H1 (cell line): ENCODE data around the gene SERPING1. TPM values are rescaled to one million over a fixed set of nuclear protein-coding genes. Genes with fewer than 3 reads are reported as not detected.

ENCODE experiments used
- CTCF ChIA-PET: fragments of 300-600 bp; sonication (Branson Sonifier 250); formaldehyde crosslinking; loops from one replicate; lab custom pipeline; 2021; ENCODE audit not compliant: partially characterized antibody; lab: Charles Lee
- POLR2A ChIA-PET: fragments of 300-600 bp; sonication (Branson Sonifier 250); formaldehyde crosslinking; loops from one replicate; lab custom pipeline; 2021; ENCODE audit warnings: inconsistent platforms; ENCODE audit not compliant: partially characterized antibody; lab: Charles Lee
- DNase-seq, 2 experiments: peaks; one replicate each; pipeline versions ENCODE4 v3.0.0 to v3.0.0-alpha.2; 2010 to 2022; ENCODE audit warnings: low spot score in 2 of 2, low read depth in 1 of 2, mixed read lengths in 1 of 2
- FAIRE-seq: peaks from 2 replicates; lab custom pipeline; 2011; peaks lifted over from hg19 to GRCh38; lab: Jason Lieb, UNC
- H2AFZ ChIP-seq: 2 replicates; pipeline ENCODE4 v1.8.1; 2012; ENCODE audit warnings: low read length, inconsistent platforms
- H2AK5ac ChIP-seq: 2 replicates; pipeline ENCODE4 v1.6.1; 2013; ENCODE audit warnings: low read depth, low read length
- H2BK120ac ChIP-seq: replicated peaks from 2 replicates; pipeline ENCODE3; 2013; ENCODE audit warnings: low read depth, low read length, inconsistent platforms
- H2BK12ac ChIP-seq: 2 replicates; pipeline ENCODE4 v1.6.1; 2013; ENCODE audit warnings: low read depth, low read length
- H2BK15ac ChIP-seq: 2 replicates; pipeline ENCODE4 v1.6.1; 2013; ENCODE audit warnings: low read length
- H2BK20ac ChIP-seq: 2 replicates; pipeline ENCODE4 v1.6.1; 2013; ENCODE audit warnings: low read length
- H2BK5ac ChIP-seq: 2 replicates; pipeline ENCODE4 v1.6.1; 2013; ENCODE audit warnings: low read depth, low read length
- H3K14ac ChIP-seq: 2 replicates; pipeline ENCODE4 v1.6.1; 2013; ENCODE audit warnings: inconsistent platforms; ENCODE audit not compliant: insufficient read length
- H3K18ac ChIP-seq: 2 replicates; pipeline ENCODE4 v1.6.1; 2013; ENCODE audit warnings: low read length; ENCODE audit errors: extremely low read depth
- H3K23ac ChIP-seq: 2 replicates; pipeline ENCODE4 v1.6.1; 2013; ENCODE audit warnings: inconsistent platforms; ENCODE audit not compliant: insufficient read length
- H3K23me2 ChIP-seq: 2 replicates; pipeline ENCODE4 v1.6.1; 2013; ENCODE audit warnings: low read depth, low read length
- H3K27ac ChIP-seq: 2 replicates; pipeline ENCODE4 v1.6.1; 2011; ENCODE audit warnings: low read depth, low read length, inconsistent platforms
- H3K27me3 ChIP-seq, 4 experiments: replicated peaks in 1 of 4; 1 replicate in 1 of 4; 2 replicates in 3 of 4; pipeline versions ENCODE4 v1.6.1 to v1.8.1; 2011 to 2013; ENCODE audit warnings: low read length in 3 of 4, mild to moderate bottlenecking in 3 of 4, inconsistent platforms in 2 of 4, mixed read lengths in 2 of 4, moderate library complexity in 1 of 4; ENCODE audit not compliant: control insufficient read depth in 3 of 4, insufficient read depth in 3 of 4; ENCODE audit errors: extremely low read depth in 1 of 4
- H3K36me3 ChIP-seq, 4 experiments: 2 replicates each; pipeline versions ENCODE4 v1.6.1 to v1.8.1; 2011 to 2013; ENCODE audit warnings: mild to moderate bottlenecking in 4 of 4, low read length in 3 of 4, moderate library complexity in 2 of 4, control low read depth in 1 of 4, inconsistent platforms in 1 of 4; ENCODE audit not compliant: insufficient read depth in 4 of 4, control insufficient read depth in 2 of 4
- H3K4ac ChIP-seq: replicated peaks from 2 replicates; pipeline ENCODE3; 2013; ENCODE audit warnings: low read length, low read depth, mixed read lengths, inconsistent platforms; ENCODE audit not compliant: insufficient read length
- H3K4me1 ChIP-seq, 4 experiments: replicated peaks in 1 of 4; 1 replicate in 1 of 4; 2 replicates in 3 of 4; pipeline versions ENCODE4 v1.6.1 to v1.8.1; 2011 to 2013; ENCODE audit warnings: low read length in 3 of 4, inconsistent platforms in 2 of 4, mixed read lengths in 1 of 4; ENCODE audit not compliant: insufficient read depth in 4 of 4, control insufficient read depth in 3 of 4
- H3K4me2 ChIP-seq, 2 experiments: 2 replicates each; pipeline versions ENCODE4 v1.6.1 to v1.8.1; 2011 to 2013; ENCODE audit warnings: low read depth in 2 of 2, low read length in 2 of 2, control low read depth in 1 of 2, inconsistent platforms in 1 of 2, mild to moderate bottlenecking in 1 of 2; ENCODE audit not compliant: insufficient read depth in 1 of 2
- H3K4me3 ChIP-seq, 4 experiments: fragments of 200-600, 300-600 bp in 1 of 4; sonication (generic), shearing (Covaris generic), sonication (Bioruptor Twin) in 1 of 4; 2 replicates each; pipeline versions ENCODE4 v1.5.1 to v1.8.1; 2011 to 2016; ENCODE audit warnings: low read length in 4 of 4, low read depth in 3 of 4, control low read depth in 2 of 4, inconsistent platforms in 2 of 4, mild to moderate bottlenecking in 2 of 4, mixed read lengths in 1 of 4, moderate library complexity in 1 of 4; ENCODE audit not compliant: insufficient read depth in 2 of 4; ENCODE audit errors: extremely low read depth in 1 of 4
- H3K56ac ChIP-seq: replicated peaks from 2 replicates; pipeline ENCODE3; 2013; ENCODE audit warnings: low read depth, mild to moderate bottlenecking, mixed read lengths, low read length, inconsistent platforms; ENCODE audit not compliant: insufficient read length
- H3K79me1 ChIP-seq: 2 replicates; pipeline ENCODE4 v1.6.1; 2013; ENCODE audit warnings: low read depth, low read length, control low read depth
- H3K79me2 ChIP-seq, 2 experiments: 2 replicates each; pipeline versions ENCODE4 v1.6.1 to v1.8.1; 2012 to 2013; ENCODE audit warnings: low read length in 2 of 2, mild to moderate bottlenecking in 2 of 2, inconsistent platforms in 1 of 2; ENCODE audit not compliant: insufficient read depth in 2 of 2, control insufficient read depth in 1 of 2
- H3K9ac ChIP-seq, 4 experiments: replicated peaks in 1 of 4; 1 replicate in 1 of 4; 2 replicates in 3 of 4; pipeline versions ENCODE4 v1.6.1 to v1.8.1; 2011 to 2013; ENCODE audit warnings: low read depth in 3 of 4, low read length in 3 of 4, control low read depth in 2 of 4, mild to moderate bottlenecking in 2 of 4, moderate library complexity in 2 of 4, inconsistent platforms in 1 of 4; ENCODE audit errors: extremely low read depth in 1 of 4
- H3K9me3 ChIP-seq, 2 experiments: 2 replicates each; pipeline versions ENCODE4 v1.6.1 to v1.8.1; 2012 to 2013; ENCODE audit warnings: mild to moderate bottlenecking in 2 of 2, moderate library complexity in 2 of 2, control low read depth in 1 of 2, inconsistent platforms in 1 of 2, low read depth in 1 of 2, low read length in 1 of 2, mixed read lengths in 1 of 2; ENCODE audit not compliant: insufficient read depth in 2 of 2
- H4K20me1 ChIP-seq, 2 experiments: replicated peaks in 1 of 2; 2 replicates each; pipeline versions ENCODE3 to v1.8.1; 2011 to 2013; ENCODE audit warnings: inconsistent platforms in 2 of 2, low read length in 2 of 2, mild to moderate bottlenecking in 1 of 2; ENCODE audit not compliant: insufficient read depth in 2 of 2, control insufficient read depth in 1 of 2
- H4K5ac ChIP-seq: 2 replicates; pipeline ENCODE4 v1.6.1; 2013; ENCODE audit warnings: low read length, low read depth, mixed read lengths, inconsistent platforms; ENCODE audit not compliant: insufficient read length
- H4K8ac ChIP-seq: 2 replicates; pipeline ENCODE4 v1.8.0; 2013; ENCODE audit warnings: mild to moderate bottlenecking, moderate library complexity, low read length, inconsistent platforms; ENCODE audit not compliant: insufficient read depth; ENCODE audit errors: extremely low read depth
- H4K91ac ChIP-seq: replicated peaks from 2 replicates; pipeline ENCODE3; 2013; ENCODE audit warnings: low read length, mixed read lengths, inconsistent platforms; ENCODE audit not compliant: insufficient read length
- BCL11A ChIP-seq, 2 experiments: IDR thresholded peaks; one replicate each; pipeline ENCODE4 v1.6.1; 2011; ENCODE audit warnings: low read depth in 2 of 2, low read length in 2 of 2, mild to moderate bottlenecking in 2 of 2
- CHD2 ChIP-seq: IDR thresholded peaks from 2 replicates; pipeline ENCODE4 v1.6.1; 2012; ENCODE audit warnings: low read length, improper control_type of control experiment
- GTF2F1 ChIP-seq: IDR thresholded peaks from 2 replicates; pipeline ENCODE4 v1.6.1; 2012; ENCODE audit warnings: low read depth, low read length, improper control_type of control experiment, borderline replicate concordance
- PHF8 ChIP-seq: fragments of 200-600 bp; sonication (generic); conservative IDR thresholded peaks from 2 replicates; pipeline ENCODE4 v1.7.1; 2012; ENCODE audit warnings: low read depth, mild to moderate bottlenecking, inconsistent platforms, low read length, moderate library complexity
- RNF2 ChIP-seq: fragments of 200-900, 300-1000 bp; sonication (generic); IDR thresholded peaks from 2 replicates; pipeline ENCODE4 v1.7.1; 2016; ENCODE audit warnings: borderline replicate concordance, low read depth, mild to moderate bottlenecking, antibody characterized with exemption, low read length; ENCODE audit not compliant: poor library complexity, severe bottlenecking; ENCODE audit errors: missing control alignments
- SIX5 ChIP-seq: IDR thresholded peaks from 2 replicates; pipeline ENCODE4 v1.6.1; 2011; ENCODE audit warnings: mild to moderate bottlenecking, low read depth, low read length
- WGBS, 2 experiments: shearing (Covaris generic) in 1 of 2; methylation state at CpG; one replicate each; pipeline versions ENCODE4 v1.1.6 to v1.1.7; 2013 to 2015; ENCODE audit warnings: low lambda C conversion rate in 2 of 2, mixed read lengths in 2 of 2, inconsistent platforms in 1 of 2, low coverage in 1 of 2, missing lambda C conversion rate in 1 of 2; ENCODE audit not compliant: insufficient replicate concordance in 2 of 2, insufficient coverage in 1 of 2, insufficient read length in 1 of 2; ENCODE audit errors: extremely low coverage in 1 of 2, missing lambda C conversion rate in 1 of 2; 5-methylcytosine and 5-hydroxymethylcytosine counted together
- polyA plus RNA-seq, 7 experiments: library from polyadenylated mRNA; depleted of rRNA in 3 of 7; stranded (reverse) in 5 of 7; unstranded in 2 of 7; fragments of >200 nt in 5 of 7; fragments of 200-250 nt in 2 of 7; gene quantifications; 1 replicate in 5 of 7; 2 replicates in 1 of 7; 4 replicates in 1 of 7; pipeline versions ENCODE4 v1.2.1 to v1.2.3, GENCODE V29; 2011 to 2013; ENCODE audit warnings: missing spikeins in 2 of 7, mixed read lengths in 2 of 7
- total RNA-seq: library from RNA; stranded (reverse); fragmentation: NEBNext Ultra II Directional; extraction: Animal tissue kit (Norgen Biotek cat#: 25700); gene quantifications from 2 replicates; pipeline ENCODE4 v1.2.1, GENCODE V29; 2021
- TF ChIP-seq, protein P1 (sequence below), 3 experiments: IDR thresholded peaks; 1 replicate in 2 of 3; 2 replicates in 1 of 3; pipeline versions ENCODE4 v1.5.1 to v1.6.1; 2011; ENCODE audit warnings: low read length in 3 of 3, mild to moderate bottlenecking in 3 of 3, inconsistent platforms in 2 of 3, low read depth in 1 of 3, moderate library complexity in 1 of 3; ENCODE audit not compliant: insufficient read depth in 1 of 3; ENCODE audit errors: control extremely low read depth in 1 of 3

The SERPING1 gene
- total and polyA plus RNA-seq, 2 of the 8 experiments (the other 6 are each of a cell fraction or from before 2014, with no cell fraction given) = 50.9 to 54.8 TPM

DNA sequence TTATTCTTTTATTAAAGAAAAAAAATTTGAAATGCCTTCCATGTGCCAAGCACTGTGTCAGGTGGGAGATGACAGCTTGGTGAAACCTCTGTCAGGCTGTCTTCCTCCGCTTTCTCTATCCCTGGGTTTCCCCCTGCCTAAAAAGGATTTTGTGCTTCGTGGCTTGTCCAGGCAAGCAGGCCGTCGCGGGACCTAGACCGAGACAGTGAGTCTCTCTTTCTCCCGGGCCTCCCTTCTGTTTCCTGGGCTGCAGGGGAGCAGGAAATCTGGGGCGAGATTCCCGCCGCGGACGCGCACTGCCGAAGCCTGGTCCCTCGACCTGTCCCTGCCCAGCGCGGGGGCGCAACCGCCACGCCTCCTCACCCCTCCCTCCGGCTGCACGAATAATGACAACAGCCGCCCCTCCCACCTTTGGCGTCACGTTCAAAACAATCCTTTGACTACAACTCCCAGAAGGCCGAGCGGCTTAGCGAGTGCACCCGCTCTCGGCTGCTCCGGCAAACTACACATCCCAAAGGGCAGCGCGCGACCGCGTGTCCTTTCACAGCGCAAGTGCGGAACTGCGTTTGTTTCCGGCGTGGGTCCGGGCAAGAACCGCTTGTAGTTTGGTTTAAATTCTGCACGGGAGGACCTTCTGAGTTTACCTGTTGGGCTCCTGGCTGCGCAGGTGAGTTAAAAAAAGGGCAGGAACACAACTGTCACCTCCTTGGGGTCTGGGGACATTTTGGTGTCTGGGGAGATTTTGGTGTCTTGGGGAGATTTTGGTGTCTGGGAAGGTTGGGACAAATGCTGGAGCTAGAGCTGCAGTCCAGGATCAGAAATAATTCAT, 59.9 kb downstream of the SERPING1 start, which contains the start of gene CLP1:
CLP1 (plus strand) TSS at position 569 of the 829 bp plus-strand sequence. CDS start 1,715 bp downstream, outside the sequence.
- 2% methylated on average over 45 of the region's 45 CpGs; no CpG with 5 or more reads in 1 of the 2 experiments for WGBS, 2 experiments
- TF ChIP-seq GTF2F1 (no peak), PHF8 (peak; percentile 66), SIX5 (peak; percentile 91), RNF2 (no peak), CHD2 (peak; percentile 97), BCL11A (IDR thresholded peaks at IDR 0.05; ENCODE audit: low read depth in 2 of 2, low read length in 2 of 2) (no peak)
- TF ChIP-seq, protein P1, sequence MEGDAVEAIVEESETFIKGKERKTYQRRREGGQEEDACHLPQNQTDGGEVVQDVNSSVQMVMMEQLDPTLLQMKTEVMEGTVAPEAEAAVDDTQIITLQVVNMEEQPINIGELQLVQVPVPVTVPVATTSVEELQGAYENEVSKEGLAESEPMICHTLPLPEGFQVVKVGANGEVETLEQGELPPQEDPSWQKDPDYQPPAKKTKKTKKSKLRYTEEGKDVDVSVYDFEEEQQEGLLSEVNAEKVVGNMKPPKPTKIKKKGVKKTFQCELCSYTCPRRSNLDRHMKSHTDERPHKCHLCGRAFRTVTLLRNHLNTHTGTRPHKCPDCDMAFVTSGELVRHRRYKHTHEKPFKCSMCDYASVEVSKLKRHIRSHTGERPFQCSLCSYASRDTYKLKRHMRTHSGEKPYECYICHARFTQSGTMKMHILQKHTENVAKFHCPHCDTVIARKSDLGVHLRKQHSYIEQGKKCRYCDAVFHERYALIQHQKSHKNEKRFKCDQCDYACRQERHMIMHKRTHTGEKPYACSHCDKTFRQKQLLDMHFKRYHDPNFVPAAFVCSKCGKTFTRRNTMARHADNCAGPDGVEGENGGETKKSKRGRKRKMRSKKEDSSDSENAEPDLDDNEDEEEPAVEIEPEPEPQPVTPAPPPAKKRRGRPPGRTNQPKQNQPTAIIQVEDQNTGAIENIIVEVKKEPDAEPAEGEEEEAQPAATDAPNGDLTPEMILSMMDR (IDR thresholded peaks at IDR 0.05; ENCODE audit: control extremely low read depth in 1 of 3, insufficient read depth in 1 of 3, low read depth in 1 of 3, low read length in 3 of 3) = no peak

More for the DNA sequence above, 59.9 kb downstream of the SERPING1 start, which contains the start of gene CLP1:
- no peak within 1 kb of the TSS for H3K14ac ChIP-seq
- H2BK20ac ChIP-seq = no peak within 1 kb of the TSS
- peaks cover 0 to 20% of the 10 kb centered on the region in 2 experiments; a peak in 3 of 4 replicates for H3K79me2 ChIP-seq
- FAIRE-seq = peak; percentile 7
- H4K5ac ChIP-seq = no peak within 1 kb of the TSS
- H2AK5ac ChIP-seq = no peak within 1 kb of the TSS
- H3K18ac ChIP-seq = peak within 1 kb of the TSS; percentile 64; the same call in 1 of the 2 replicates
- no peak within 1 kb of the TSS for H4K8ac ChIP-seq
- H3K27me3 ChIP-seq = no peaks in the 10 kb centered on the region; a peak in 2 of 7 replicates
- peak within 1 kb of the TSS; percentile 61; the same call in 1 of the 2 replicates for H2BK15ac ChIP-seq
- no peak within 1 kb of the TSS for H3K27ac ChIP-seq
- no peak within 1 kb of the TSS for H3K4ac ChIP-seq
- H4K20me1 ChIP-seq = peaks cover 2 to 3% of the 10 kb centered on the region in 2 experiments
- peak within 1 kb of the TSS; percentile 86 to 99 (median 92) for H3K4me3 ChIP-seq
- peak within 1 kb of the TSS; percentile 69 to 91 (median 80) for H3K9ac ChIP-seq
- no peak within 1 kb of the TSS for H3K23ac ChIP-seq
- H3K79me1 ChIP-seq = peaks cover 4% of the 10 kb centered on the region; the same call in 1 of the 2 replicates
- ChIA-PET POLR2A (interaction anchor here (0.7 to 29.6 kb wide), 7 partner anchors 10 to 183 kb away, joined by 3 to 1546 read pairs (median 6); partner anchors contain the start of genes SERPING1, UBE2L6, YPEL4 and ZDHHC5), CTCF (interaction anchor here (0.5 to 2.7 kb wide), 7 partner anchors 10 to 89 kb away, joined by 3 to 10 read pairs (median 4); partner anchors contain the start of gene UBE2L6)
- H3K4me2 ChIP-seq = peak within 1 kb of the TSS; percentile 68 to 92
- H3K36me3 ChIP-seq = peaks cover 3 to 25% (median 19%) of the 10 kb centered on the region in 4 experiments; a peak in 6 of 8 replicates
- no peaks in the 10 kb centered on the region; a peak in 3 of 7 replicates for H3K4me1 ChIP-seq
- H3K56ac ChIP-seq = no peak within 1 kb of the TSS
- peaks cover 4% of the 10 kb centered on the region for H3K23me2 ChIP-seq
- no peak within 1 kb of the TSS for H4K91ac ChIP-seq
- DNase-seq = peak; percentile 92 to 97
- H2AFZ ChIP-seq = peak within 1 kb of the TSS; percentile 52; the same call in 1 of the 2 replicates
- H2BK12ac ChIP-seq = no peak within 1 kb of the TSS
- H3K9me3 ChIP-seq = no peaks in the 10 kb centered on the region
- peak within 1 kb of the TSS; percentile 48; the same call in 1 of the 2 replicates for H2BK5ac ChIP-seq
- no peak within 1 kb of the TSS for H2BK120ac ChIP-seq
